HepG2 (cell line): ENCODE measurements around the gene YIPF3. TPM values are rescaled to one million over a fixed set of nuclear protein-coding genes. Genes with fewer than 3 reads are reported as not detected.
A peak's percentile ranks its signal among the peaks of the same experiment; 100 is the strongest.

ENCODE experiments used
- CCDC6 ChIP-seq: sonication (generic); formaldehyde crosslinking; IDR thresholded peaks from 2 replicates; pipeline ENCODE4 v1.8.1; 2022; ENCODE audit warnings: mild to moderate bottlenecking, missing genetic modification reagents, moderate library complexity
- CHCHD3 ChIP-seq: sonication (generic); formaldehyde crosslinking; IDR thresholded peaks from 2 replicates; pipeline ENCODE4 v1.8.0; 2022; ENCODE audit warnings: mild to moderate bottlenecking, missing genetic modification reagents, moderate library complexity
- HES4 ChIP-seq: sonication (generic); formaldehyde crosslinking; IDR thresholded peaks from 2 replicates; pipeline ENCODE4 v1.9.0; 2021; ENCODE audit warnings: mild to moderate bottlenecking, missing genetic modification reagents, borderline replicate concordance
- KLF13 ChIP-seq: sonication (generic); formaldehyde crosslinking; IDR thresholded peaks from 2 replicates; pipeline ENCODE4 v1.4.0; 2020; ENCODE audit warnings: mild to moderate bottlenecking, missing genetic modification reagents
- TBX2 ChIP-seq: sonication (generic); formaldehyde crosslinking; IDR thresholded peaks from 2 replicates; pipeline ENCODE4 v1.5.0; 2020; ENCODE audit warnings: missing genetic modification reagents, mild to moderate bottlenecking, borderline replicate concordance
- ZNF564 ChIP-seq: sonication (generic); formaldehyde crosslinking; IDR thresholded peaks from 2 replicates; pipeline ENCODE4 v1.8.1; 2023; ENCODE audit warnings: mild to moderate bottlenecking, missing genetic modification reagents
- ZNF619 ChIP-seq: sonication (generic); formaldehyde crosslinking; IDR thresholded peaks from 2 replicates; pipeline ENCODE4 v1.4.0; 2020; ENCODE audit warnings: mild to moderate bottlenecking, missing genetic modification reagents
- polyA plus RNA-seq, 8 experiments: library from polyadenylated mRNA; depleted of rRNA in 3 of 8; stranded (reverse) in 7 of 8; unstranded in 1 of 8; fragments of >200 nt; fragmentation: Illumina TruSeq in 4 of 8; extraction: Trizol in 4 of 8; gene quantifications; 2 replicates each; pipeline versions ENCODE4 v1.2.1 to v1.2.3, GENCODE V29; 2011 to 2016; ENCODE audit warnings: low read depth in 4 of 8, missing spikeins in 1 of 8, mixed read lengths in 1 of 8; ENCODE audit not compliant: insufficient read depth in 1 of 8
- total RNA-seq, 5 experiments: library from RNA; depleted of rRNA; stranded (reverse); fragments of >200 nt; fragmentation: Illumina TruSeq; extraction: Trizol; gene quantifications; 2 replicates each; pipeline ENCODE4 v1.2.3, GENCODE V29; 2016; ENCODE audit warnings: low read depth in 1 of 5
- TF ChIP-seq, protein P1 (sequence below): sonication (generic); formaldehyde crosslinking; IDR thresholded peaks from one replicate; pipeline ENCODE4 v1.5.1; 2020; ENCODE audit warnings: mild to moderate bottlenecking, missing genetic modification reagents; ENCODE audit errors: not compliant biosample characterization
- TF ChIP-seq, protein P2 (sequence below): sonication (generic); formaldehyde crosslinking; IDR thresholded peaks from 2 replicates; pipeline ENCODE4 v1.5.1; 2020; ENCODE audit warnings: missing genetic modification reagents, mild to moderate bottlenecking, borderline replicate concordance

YIPF3 gene
- total and polyA plus RNA-seq, 2 of the 13 experiments (the other 11 are each of a cell fraction or from before 2014, with no cell fraction given), result 107 to 206 TPM

DNA sequence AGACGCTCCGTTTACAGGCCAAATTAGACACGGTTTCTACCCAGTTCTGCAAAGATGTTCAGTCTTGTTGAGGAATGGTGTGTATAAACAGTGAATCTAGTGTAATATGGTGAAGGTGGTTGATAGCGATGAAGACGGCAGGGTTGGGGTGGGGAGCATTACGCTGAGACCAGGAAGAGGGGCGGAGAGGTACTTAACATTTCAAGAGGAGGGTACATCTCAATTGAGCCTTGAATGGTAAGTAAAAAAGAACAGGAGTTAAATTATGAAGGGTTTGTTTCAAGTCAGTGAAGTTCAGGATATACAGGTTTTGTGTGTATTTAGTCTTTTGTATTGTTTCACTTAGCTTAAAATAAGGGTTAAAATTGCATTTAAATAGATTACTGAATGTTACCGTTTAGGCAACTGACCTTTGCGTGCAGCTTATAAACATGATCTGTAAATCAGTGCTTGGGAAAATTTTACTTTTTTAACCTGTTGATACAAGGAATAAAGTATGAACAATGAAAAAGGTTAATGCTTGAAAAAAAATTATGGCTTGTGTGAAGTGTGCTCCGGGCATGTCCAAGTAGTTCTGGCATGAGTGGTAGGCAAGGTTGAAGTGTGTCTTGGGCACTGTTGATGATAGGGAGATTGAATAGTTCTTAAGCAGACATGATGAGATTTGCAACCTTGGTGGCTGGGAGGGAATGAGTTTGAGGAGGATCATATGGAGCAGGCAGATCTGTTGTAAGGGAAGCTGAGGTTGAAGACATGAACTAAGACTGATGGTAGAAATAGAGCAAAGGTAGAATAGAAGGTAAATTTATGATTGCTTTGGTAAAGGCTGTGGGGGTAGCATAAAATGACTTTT, 1.0 kb upstream of the YIPF3 start (continued):
- TF ChIP-seq, protein P1, sequence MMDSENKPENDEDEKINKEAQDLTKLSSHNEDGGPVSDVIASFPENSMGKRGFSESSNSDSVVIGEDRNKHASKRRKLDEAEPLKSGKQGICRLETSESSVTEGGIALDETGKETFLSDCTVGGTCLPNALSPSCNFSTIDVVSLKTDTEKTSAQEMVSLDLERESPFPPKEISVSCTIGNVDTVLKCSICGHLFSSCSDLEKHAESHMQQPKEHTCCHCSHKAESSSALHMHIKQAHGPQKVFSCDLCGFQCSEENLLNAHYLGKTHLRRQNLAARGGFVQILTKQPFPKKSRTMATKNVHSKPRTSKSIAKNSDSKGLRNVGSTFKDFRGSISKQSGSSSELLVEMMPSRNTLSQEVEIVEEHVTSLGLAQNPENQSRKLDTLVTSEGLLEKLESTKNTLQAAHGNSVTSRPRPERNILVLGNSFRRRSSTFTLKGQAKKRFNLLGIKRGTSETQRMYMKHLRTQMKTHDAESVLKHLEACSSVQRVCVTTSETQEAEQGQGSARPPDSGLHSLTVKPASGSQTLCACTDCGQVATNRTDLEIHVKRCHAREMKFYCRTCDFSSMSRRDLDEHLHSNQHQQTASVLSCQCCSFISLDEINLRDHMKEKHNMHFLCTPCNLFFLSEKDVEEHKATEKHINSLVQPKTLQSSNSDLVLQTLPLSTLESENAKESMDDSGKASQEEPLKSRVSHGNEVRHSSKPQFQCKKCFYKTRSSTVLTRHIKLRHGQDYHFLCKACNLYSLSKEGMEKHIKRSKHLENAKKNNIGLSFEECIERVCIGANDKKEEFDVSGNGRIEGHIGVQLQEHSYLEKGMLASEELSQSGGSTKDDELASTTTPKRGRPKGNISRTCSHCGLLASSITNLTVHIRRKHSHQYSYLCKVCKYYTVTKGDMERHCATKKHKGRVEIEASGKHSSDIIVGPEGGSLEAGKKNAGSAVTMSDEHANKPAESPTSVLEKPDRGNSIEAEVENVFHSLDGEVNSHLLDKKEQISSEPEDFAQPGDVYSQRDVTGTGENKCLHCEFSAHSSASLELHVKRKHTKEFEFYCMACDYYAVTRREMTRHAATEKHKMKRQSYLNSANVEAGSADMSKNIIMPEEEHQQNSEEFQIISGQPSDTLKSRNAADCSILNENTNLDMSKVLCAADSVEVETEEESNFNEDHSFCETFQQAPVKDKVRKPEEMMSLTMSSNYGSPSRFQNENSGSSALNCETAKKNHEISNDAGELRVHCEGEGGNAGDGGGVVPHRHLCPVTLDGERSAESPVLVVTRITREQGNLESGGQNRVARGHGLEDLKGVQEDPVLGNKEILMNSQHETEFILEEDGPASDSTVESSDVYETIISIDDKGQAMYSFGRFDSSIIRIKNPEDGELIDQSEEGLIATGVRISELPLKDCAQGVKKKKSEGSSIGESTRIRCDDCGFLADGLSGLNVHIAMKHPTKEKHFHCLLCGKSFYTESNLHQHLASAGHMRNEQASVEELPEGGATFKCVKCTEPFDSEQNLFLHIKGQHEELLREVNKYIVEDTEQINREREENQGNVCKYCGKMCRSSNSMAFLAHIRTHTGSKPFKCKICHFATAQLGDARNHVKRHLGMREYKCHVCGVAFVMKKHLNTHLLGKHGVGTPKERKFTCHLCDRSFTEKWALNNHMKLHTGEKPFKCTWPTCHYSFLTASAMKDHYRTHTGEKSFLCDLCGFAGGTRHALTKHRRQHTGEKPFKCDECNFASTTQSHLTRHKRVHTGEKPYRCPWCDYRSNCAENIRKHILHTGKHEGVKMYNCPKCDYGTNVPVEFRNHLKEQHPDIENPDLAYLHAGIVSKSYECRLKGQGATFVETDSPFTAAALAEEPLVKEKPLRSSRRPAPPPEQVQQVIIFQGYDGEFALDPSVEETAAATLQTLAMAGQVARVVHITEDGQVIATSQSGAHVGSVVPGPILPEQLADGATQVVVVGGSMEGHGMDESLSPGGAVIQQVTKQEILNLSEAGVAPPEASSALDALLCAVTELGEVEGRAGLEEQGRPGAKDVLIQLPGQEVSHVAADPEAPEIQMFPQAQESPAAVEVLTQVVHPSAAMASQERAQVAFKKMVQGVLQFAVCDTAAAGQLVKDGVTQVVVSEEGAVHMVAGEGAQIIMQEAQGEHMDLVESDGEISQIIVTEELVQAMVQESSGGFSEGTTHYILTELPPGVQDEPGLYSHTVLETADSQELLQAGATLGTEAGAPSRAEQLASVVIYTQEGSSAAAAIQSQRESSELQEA (CRISPR knock-in tag), result no peak
- TF ChIP-seq TBX2 (CRISPR knock-in tag) (0 out of 2 replicates have a peak, but pooled peaks have one; percentile 0), KLF13 (CRISPR knock-in tag) (0 out of 2 replicates have a peak, but pooled peaks have one; percentile 4), CCDC6 (CRISPR knock-in tag) (0 out of 2 replicates have a peak, but pooled peaks have one; percentile 9), HES4 (CRISPR knock-in tag) (no peak), CHCHD3 (0 out of 2 replicates have a peak, but pooled peaks have one; percentile 4), ZNF619 (CRISPR knock-in tag) (0 out of 2 replicates have a peak, but pooled peaks have one; percentile 8), ZNF564 (0 out of 2 replicates have a peak, but pooled peaks have one; percentile 15)
- TF ChIP-seq, protein P2, sequence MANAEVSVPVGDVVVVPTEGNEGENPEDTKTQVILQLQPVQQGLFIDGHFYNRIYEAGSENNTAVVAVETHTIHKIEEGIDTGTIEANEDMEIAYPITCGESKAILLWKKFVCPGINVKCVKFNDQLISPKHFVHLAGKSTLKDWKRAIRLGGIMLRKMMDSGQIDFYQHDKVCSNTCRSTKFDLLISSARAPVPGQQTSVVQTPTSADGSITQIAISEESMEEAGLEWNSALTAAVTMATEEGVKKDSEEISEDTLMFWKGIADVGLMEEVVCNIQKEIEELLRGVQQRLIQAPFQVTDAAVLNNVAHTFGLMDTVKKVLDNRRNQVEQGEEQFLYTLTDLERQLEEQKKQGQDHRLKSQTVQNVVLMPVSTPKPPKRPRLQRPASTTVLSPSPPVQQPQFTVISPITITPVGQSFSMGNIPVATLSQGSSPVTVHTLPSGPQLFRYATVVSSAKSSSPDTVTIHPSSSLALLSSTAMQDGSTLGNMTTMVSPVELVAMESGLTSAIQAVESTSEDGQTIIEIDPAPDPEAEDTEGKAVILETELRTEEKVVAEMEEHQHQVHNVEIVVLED (CRISPR knock-in tag), result no peak
